ENCODE data around the gene PARP9.

- TF ChIP-seq POLR2AphosphoS5 (IDR thresholded peaks at IDR 0.05) (no peak), POLR2A (IDR thresholded peaks at IDR 0.05) (no peak)
These were observed 39.0 kb upstream of the PARP9 start for GRCh38 chr3:122603056-122603455.
